Activated CD8-positive, alpha-beta T cell treated with anti-CD3 and anti-CD28 coated beads, Interleukin-2, amount 10 ng/mL, durations not matched to agents 7 days and 5 days (primary cell): ENCODE results near the gene LAG3. TPM values are rescaled to one million over a fixed set of nuclear protein-coding genes. Genes with fewer than 3 reads are reported as not detected.

Source experiments
- ATAC-seq: fragments of 150-1000 bp; cut with Tn5 transposase; one replicate; pipeline ENCODE4 v1.10.0; 2021; ENCODE audit warnings: moderate library complexity
- CTCF ChIA-PET: fragments of 350-600 bp; sonication (Branson Sonifier 250); formaldehyde crosslinking; loops from one replicate; lab custom pipeline; 2021; ENCODE audit warnings: antibody characterized with exemption; lab: Charles Lee
- POLR2A ChIA-PET: fragments of 350-600 bp; sonication (Branson Sonifier 250); formaldehyde crosslinking; loops from one replicate; lab custom pipeline; 2021; ENCODE audit warnings: antibody characterized with exemption; lab: Charles Lee
- DNase-seq: peaks from one replicate; pipeline ENCODE4 v3.0.0-alpha.2; 2020
- H3K27ac Mint-ChIP-seq: one replicate; pipeline ENCODE4 v1.8.0; 2021; ENCODE audit warnings: mild to moderate bottlenecking, mixed read lengths
- H3K27me3 Mint-ChIP-seq: one replicate; pipeline ENCODE4 v1.8.0; 2021; ENCODE audit warnings: low read depth, mixed read lengths
- H3K36me3 Mint-ChIP-seq: one replicate; pipeline ENCODE4 v1.8.0; 2021; ENCODE audit warnings: low read depth, mixed read lengths
- H3K4me1 Mint-ChIP-seq: one replicate; pipeline ENCODE4 v1.8.0; 2021; ENCODE audit warnings: low read depth, mixed read lengths
- H3K4me3 Mint-ChIP-seq: one replicate; pipeline ENCODE4 v1.8.0; 2021; ENCODE audit warnings: mild to moderate bottlenecking, mixed read lengths
- H3K9me3 Mint-ChIP-seq: one replicate; pipeline ENCODE4 v1.8.0; 2022; ENCODE audit warnings: mixed read lengths; ENCODE audit not compliant: insufficient read depth
- total RNA-seq, 2 experiments: library from RNA; stranded (reverse); gene quantifications; one replicate each; pipeline ENCODE4 v1.2.3, GENCODE V29; 2021

The LAG3 gene
- total RNA-seq, 2 experiments from 2014 or later: 43.0 to 45.2 TPM

- Mint-ChIP-seq H3K36me3 (peaks cover 25% of the 10 kb centered on the region), H3K27me3 (peaks cover 2% of the 10 kb centered on the region), H3K9me3 (no peaks in the 10 kb centered on the region), H3K4me3 (peak overlapping the region; percentile 80), H3K27ac (peak overlapping the region; percentile 80), H3K4me1 (peaks cover 81% of the 10 kb centered on the region)
- DNase-seq: no peak
- ATAC-seq: no peak
- CTCF ChIA-PET: interaction anchor here (1.8 to 20.8 kb wide), 4 partner anchors 8 to 96 kb away, joined by 5 to 378 read pairs (median 83); partner anchors contain the start of gene MLF2
- POLR2A ChIA-PET: interaction anchor here (0.7 to 9.3 kb wide), 5 partner anchors 20 to 171 kb away, joined by 3 to 66 read pairs (median 4); partner anchors contain the start of genes C12orf57, MLF2 and RNU7-1
Observed at GRCh38 chr12:6772726-6773589, 638 bp downstream of the LAG3 start.

- ChIA-PET POLR2A (interaction anchor here (0.7 to 9.3 kb wide), 19 partner anchors 8 to 238 kb away, joined by 3 to 66 read pairs (median 4); partner anchors contain the start of genes C12orf57, CDCA3, COPS7A and MLF2), CTCF (interaction anchor here (0.5 to 20.8 kb wide), 7 partner anchors 4 to 292 kb away, joined by 3 to 378 read pairs (median 6); partner anchors contain the start of genes CDCA3, COPS7A, LAG3 and MLF2)
- peak; percentile 42 for DNase-seq
- no peaks in the 10 kb centered on the region for H3K9me3 Mint-ChIP-seq
- peak overlapping the region; percentile 95 for H3K27ac Mint-ChIP-seq
- H3K4me1 Mint-ChIP-seq: peaks cover 83% of the 10 kb centered on the region
- peaks cover under 1% of the 10 kb centered on the region for H3K27me3 Mint-ChIP-seq
- peak overlapping the region; percentile 87 for H3K4me3 Mint-ChIP-seq
- peaks cover 30% of the 10 kb centered on the region for H3K36me3 Mint-ChIP-seq
- peak; percentile 28 for ATAC-seq
Observed at GRCh38 chr12:6773590-6774351, 1.5 kb downstream of the LAG3 start.

GRCh38 chr12:6774499-6775062 lies 2.3 kb downstream of the LAG3 start:
- peaks cover 32% of the 10 kb centered on the region for H3K36me3 Mint-ChIP-seq

GRCh38 chr12:6775185-6776174 lies 3.2 kb downstream of the LAG3 start:
- Mint-ChIP-seq H3K36me3 (peaks cover 31% of the 10 kb centered on the region), H3K4me1 (peaks cover 82% of the 10 kb centered on the region), H3K9me3 (no peaks in the 10 kb centered on the region), H3K4me3 (peak overlapping the region; percentile 87), H3K27ac (peak overlapping the region; percentile 95), H3K27me3 (no peaks in the 10 kb centered on the region)
- DNase-seq: no peak
- no peak for ATAC-seq
- CTCF ChIA-PET: interaction anchor here (0.8 to 20.8 kb wide), 7 partner anchors 6 to 157 kb away, joined by 3 to 378 read pairs (median 4); partner anchors contain the start of genes CDCA3, LAG3, MLF2 and PTMS
- POLR2A ChIA-PET: interaction anchor here (0.7 to 9.3 kb wide), 17 partner anchors 9 to 240 kb away, joined by 3 to 66 read pairs (median 3); partner anchors contain the start of genes C12orf57, COPS7A, MLF2 and PTMS

More at GRCh38 chr12:6774499-6775062, 2.3 kb downstream of the LAG3 start:
- ChIA-PET POLR2A (interaction anchor here (0.6 to 9.3 kb wide), 24 partner anchors 9 to 239 kb away, joined by 3 to 66 read pairs (median 3); partner anchors contain the start of genes C12orf57, CDCA3, COPS7A and MLF2), CTCF (interaction anchor here (0.5 to 20.8 kb wide), 10 partner anchors 5 to 291 kb away, joined by 3 to 378 read pairs (median 4); partner anchors contain the start of genes CDCA3, COPS7A, LAG3 and MLF2)
- DNase-seq: peak; percentile 82
- Mint-ChIP-seq H3K4me1 (peaks cover 83% of the 10 kb centered on the region), H3K4me3 (peak overlapping the region; percentile 87), H3K27me3 (no peaks in the 10 kb centered on the region), H3K27ac (peak overlapping the region; percentile 95), H3K9me3 (no peaks in the 10 kb centered on the region)
- peak; percentile 57 for ATAC-seq

GRCh38 chr12:6777386-6777785 lies 5.1 kb downstream of the LAG3 start:
- POLR2A ChIA-PET: interaction anchor here (0.6 to 9.3 kb wide), 2 partner anchors 24 to 54 kb away, joined by 3 to 66 read pairs; partner anchors contain the start of genes COPS7A and MLF2
- H3K4me1 Mint-ChIP-seq: peaks cover 70% of the 10 kb centered on the region

GRCh38 chr12:6778217-6778573 lies 5.9 kb downstream of the LAG3 start:
- peaks cover 62% of the 10 kb centered on the region for H3K4me1 Mint-ChIP-seq

More at GRCh38 chr12:6777386-6777785, 5.1 kb downstream of the LAG3 start:
- Mint-ChIP-seq H3K27me3 (no peaks in the 10 kb centered on the region), H3K27ac (no peak overlapping the region), H3K9me3 (no peaks in the 10 kb centered on the region), H3K36me3 (peaks cover 27% of the 10 kb centered on the region), H3K4me3 (no peak overlapping the region)
- CTCF ChIA-PET: interaction anchor here (0.8 to 20.8 kb wide), 4 partner anchors 7 to 210 kb away, joined by 3 to 378 read pairs (median 82); partner anchors contain the start of genes LAG3, MLF2 and PTMS
- no peak for DNase-seq
- no peak for ATAC-seq

GRCh38 chr12:6778574-6779550 lies 6.5 kb downstream of the LAG3 start:
- Mint-ChIP-seq H3K27me3 (no peaks in the 10 kb centered on the region), H3K4me1 (peaks cover 59% of the 10 kb centered on the region), H3K4me3 (peak overlapping the region; percentile 66), H3K36me3 (peaks cover 27% of the 10 kb centered on the region), H3K9me3 (no peaks in the 10 kb centered on the region), H3K27ac (peak overlapping the region; percentile 79)
- ATAC-seq (peak; percentile 79), DNase-seq (peak; percentile 94)
- ChIA-PET POLR2A (interaction anchor here (0.6 to 9.3 kb wide), 4 partner anchors 12 to 211 kb away, joined by 3 to 66 read pairs (median 5); partner anchors contain the start of genes MLF2, NOP2 and PTMS), CTCF (interaction anchor here (0.6 to 20.8 kb wide), 18 partner anchors 9 to 166 kb away, joined by 3 to 378 read pairs (median 4); partner anchors contain the start of genes CD4, LAG3, MLF2 and PTMS)

More at GRCh38 chr12:6778217-6778573, 5.9 kb downstream of the LAG3 start:
- ATAC-seq (no peak), DNase-seq (no peak)
- peak overlapping the region; percentile 79 for H3K27ac Mint-ChIP-seq
- H3K9me3 Mint-ChIP-seq: no peaks in the 10 kb centered on the region
- no peaks in the 10 kb centered on the region for H3K27me3 Mint-ChIP-seq
- POLR2A ChIA-PET: interaction anchor here (0.6 to 9.3 kb wide), 3 partner anchors 25 to 210 kb away, joined by 3 to 66 read pairs (median 3); partner anchors contain the start of genes MLF2 and NOP2
- H3K4me3 Mint-ChIP-seq: peak overlapping the region; percentile 66
- H3K36me3 Mint-ChIP-seq: peaks cover 27% of the 10 kb centered on the region
- CTCF ChIA-PET: interaction anchor here (0.6 to 20.8 kb wide), 15 partner anchors 8 to 166 kb away, joined by 3 to 378 read pairs (median 3); partner anchors contain the start of genes CD4, LAG3, MLF2 and PTMS

GRCh38 chr12:6779708-6780432 lies 7.5 kb downstream of the LAG3 start:
- CTCF ChIA-PET: interaction anchor here (0.6 to 20.8 kb wide), 14 partner anchors 9 to 166 kb away, joined by 3 to 378 read pairs (median 4); partner anchors contain the start of genes CD4, LAG3, MLF2 and PTMS
- no peak for ATAC-seq
- H3K4me3 Mint-ChIP-seq: no peak overlapping the region
- no peak for DNase-seq
- H3K27me3 Mint-ChIP-seq: no peaks in the 10 kb centered on the region
- peaks cover 49% of the 10 kb centered on the region for H3K4me1 Mint-ChIP-seq
- peaks cover 19% of the 10 kb centered on the region for H3K36me3 Mint-ChIP-seq
- POLR2A ChIA-PET: interaction anchor here (0.6 to 2.1 kb wide), 5 partner anchors 8 to 30 kb away, joined by 4 to 12 read pairs (median 7); partner anchors contain the start of genes LAG3, MLF2 and PTMS
- H3K9me3 Mint-ChIP-seq: no peaks in the 10 kb centered on the region
- H3K27ac Mint-ChIP-seq: peak overlapping the region; percentile 62
